Endothelial cell of umbilical vein (primary cell): ENCODE measurements around the gene RNF32. TPM values are rescaled to one million over a fixed set of nuclear protein-coding genes. Genes with fewer than 3 reads are reported as not detected.

Source experiments
- BruUV-seq: library from RNA; stranded (reverse); fragments of 400-500 nt; replicated peaks from 2 replicates; lab custom pipeline; 2021; lab: Mats Ljungman, UMichigan
- CTCF ChIA-PET: fragments of 300-600, 350-600 bp; sonication (Branson Sonifier 250); formaldehyde crosslinking; loops from one replicate; lab custom pipeline; 2021; ENCODE audit warnings: antibody characterized with exemption, inconsistent platforms; lab: Charles Lee
- POLR2A ChIA-PET: fragments of 300-600, 350-600 bp; sonication (Branson Sonifier 250); formaldehyde crosslinking; loops from one replicate; lab custom pipeline; 2021; ENCODE audit warnings: antibody characterized with exemption, inconsistent platforms; lab: Charles Lee
- DNase-seq: peaks from one replicate; pipeline ENCODE4 v3.0.0-alpha.2; 2011; ENCODE audit warnings: low read depth, low spot score
- FAIRE-seq: peaks from 2 replicates; lab custom pipeline; 2011; peaks lifted over from hg19 to GRCh38; lab: Jason Lieb, UNC
- H2AFZ ChIP-seq: 2 replicates; pipeline ENCODE4 v1.6.0; 2012; ENCODE audit warnings: low read depth, low read length, control low read depth, inconsistent platforms
- H3K27ac ChIP-seq: 2 replicates; pipeline ENCODE4 v1.5.1; 2011; ENCODE audit warnings: low read depth, mild to moderate bottlenecking, control low read depth, low read length, moderate library complexity; ENCODE audit not compliant: insufficient read depth
- H3K27me3 ChIP-seq, 2 experiments: 2 replicates each; pipeline versions ENCODE4 v1.6.0 to v1.6.1; 2011; ENCODE audit warnings: low read length in 2 of 2, mixed read lengths in 1 of 2; ENCODE audit not compliant: control insufficient read depth in 2 of 2, insufficient read depth in 2 of 2
- H3K36me3 ChIP-seq, 2 experiments: 2 replicates in 1 of 2; 3 replicates in 1 of 2; pipeline ENCODE4 v1.5.1; 2011; ENCODE audit warnings: low read length in 2 of 2, mild to moderate bottlenecking in 1 of 2, moderate library complexity in 1 of 2; ENCODE audit not compliant: control insufficient read depth in 2 of 2, insufficient read depth in 2 of 2; ENCODE audit errors: extremely low read depth in 1 of 2
- H3K4me1 ChIP-seq: 3 replicates; pipeline ENCODE4 v1.5.1; 2011; ENCODE audit warnings: mild to moderate bottlenecking, low read length; ENCODE audit not compliant: control insufficient read depth, insufficient read depth; ENCODE audit errors: extremely low read depth
- H3K4me2 ChIP-seq: 2 replicates; pipeline ENCODE4 v1.6.1; 2011; ENCODE audit warnings: low read length, control low read depth, mixed read lengths; ENCODE audit not compliant: insufficient read depth
- H3K4me3 ChIP-seq, 3 experiments: fragments of 200-600 bp in 1 of 3; sonication (generic), shearing (Covaris generic) in 1 of 3; replicated peaks in 1 of 3; 2 replicates each; pipeline ENCODE4 v1.5.1; 2011 to 2016; ENCODE audit warnings: control low read depth in 3 of 3, low read length in 3 of 3, mild to moderate bottlenecking in 2 of 3, inconsistent platforms in 1 of 3, low read depth in 1 of 3, moderate library complexity in 1 of 3; ENCODE audit not compliant: insufficient read depth in 1 of 3
- H3K79me2 ChIP-seq: 2 replicates; pipeline ENCODE4 v1.6.0; 2012; ENCODE audit warnings: low read length, inconsistent platforms; ENCODE audit not compliant: control insufficient read depth, insufficient read depth
- H3K9ac ChIP-seq: replicated peaks from 2 replicates; pipeline ENCODE3; 2011; ENCODE audit warnings: low read length, control low read depth; ENCODE audit not compliant: insufficient read depth; ENCODE audit errors: extremely low read depth
- H3K9me1 ChIP-seq: replicated peaks from 3 replicates; pipeline ENCODE4 v1.6.0; 2011; ENCODE audit warnings: mild to moderate bottlenecking, low read length; ENCODE audit not compliant: control insufficient read depth, insufficient read depth; ENCODE audit errors: extremely low read depth
- H3K9me3 ChIP-seq: replicated peaks from 2 replicates; pipeline ENCODE4 v1.5.1; 2012; ENCODE audit warnings: low read length, inconsistent platforms; ENCODE audit not compliant: control insufficient read depth, insufficient read depth
- H4K20me1 ChIP-seq: replicated peaks from 2 replicates; pipeline ENCODE3; 2011; ENCODE audit warnings: mild to moderate bottlenecking, low read length; ENCODE audit not compliant: control insufficient read depth, insufficient read depth; ENCODE audit errors: extremely low read depth
- CTCF ChIP-seq, 2 donors: IDR thresholded peaks; 1 replicate in 1 of 2; 2 replicates in 1 of 2; pipeline ENCODE4 v1.5.1; 2011; ENCODE audit warnings: low read length in 2 of 2, mild to moderate bottlenecking in 2 of 2, moderate library complexity in 2 of 2, control low read depth in 1 of 2, inconsistent platforms in 1 of 2, low read depth in 1 of 2; ENCODE audit not compliant: insufficient read depth in 1 of 2; ENCODE audit errors: extremely low read depth in 1 of 2
- EZH2 ChIP-seq: IDR thresholded peaks from 2 replicates; pipeline ENCODE4 v1.6.1; 2012; ENCODE audit warnings: borderline replicate concordance, low read depth, mild to moderate bottlenecking, moderate library complexity, low read length, inconsistent platforms; ENCODE audit not compliant: severe bottlenecking
- FOS ChIP-seq: IDR thresholded peaks from 2 replicates; pipeline ENCODE4 v1.6.1; 2011; ENCODE audit warnings: mild to moderate bottlenecking, low read length, moderate library complexity, borderline replicate concordance; ENCODE audit not compliant: insufficient read depth
- GATA2 ChIP-seq: IDR thresholded peaks from 2 replicates; pipeline ENCODE4 v1.7.0; 2011; ENCODE audit warnings: low read depth, mild to moderate bottlenecking, moderate library complexity, mixed read lengths, low read length; ENCODE audit not compliant: insufficient read length, insufficient read depth
- JUN ChIP-seq: IDR thresholded peaks from 2 replicates; pipeline ENCODE4 v1.6.1; 2011; ENCODE audit warnings: borderline replicate concordance, low read depth; ENCODE audit not compliant: insufficient read length, insufficient read depth
- MAX ChIP-seq: IDR thresholded peaks from 2 replicates; pipeline ENCODE4 v1.6.1; 2011; ENCODE audit not compliant: insufficient read depth, insufficient read length
- MYC ChIP-seq: IDR thresholded peaks from one replicate; pipeline ENCODE4 v1.6.1; 2011; ENCODE audit warnings: mild to moderate bottlenecking, low read depth, low read length
- POLR2A ChIP-seq: IDR thresholded peaks from 2 replicates; pipeline ENCODE4 v1.6.1; 2012; ENCODE audit warnings: low read depth, mild to moderate bottlenecking, control low read depth, low read length
- POLR2AphosphoS5 ChIP-seq: IDR thresholded peaks from 2 replicates; pipeline ENCODE4 v1.6.1; 2012; ENCODE audit warnings: low read depth, mild to moderate bottlenecking, control low read depth, low read length, moderate library complexity; ENCODE audit not compliant: insufficient read depth
- dilution Hi-C: fragments of 300-500 bp; cut with MboI; formaldehyde crosslinking; loops from one replicate; pipeline ENCODE4 v1.15.0; 2019; ENCODE audit warnings: low sequenced_read_pairs; ENCODE audit not compliant: extremely low pct_ligation_motif_present
- intact Hi-C: fragments of 100-400 bp; cut with micrococcal nuclease; formaldehyde crosslinking; loops from one replicate; pipeline ENCODE4 v1.10.0; 2022
- polyA plus RNA-seq, 4 experiments: library from polyadenylated mRNA; depleted of rRNA in 3 of 4; stranded (reverse) in 3 of 4; unstranded in 1 of 4; fragments of >200 nt; gene quantifications; 2 replicates each; pipeline versions ENCODE4 v1.2.1 to v1.2.3, GENCODE V29; 2011 to 2012; ENCODE audit warnings: missing spikeins in 1 of 4
- total RNA-seq: library from RNA; stranded (reverse); gene quantifications from 2 replicates; pipeline ENCODE4 v1.2.3, GENCODE V29; 2021

RNF32 gene
- total and polyA plus RNA-seq, 2 donors (not counting 3 experiments of a cell fraction or from before 2014, with no cell fraction given): 0.14 TPM; not detected in 1

GRCh38 chr7:156612930-156613329 lies 27.6 kb upstream of the RNF32 start:
- Histone ChIP-seq H3K9me1 (no peaks in the 10 kb centered on the region), H4K20me1 (no peaks in the 10 kb centered on the region), H3K36me3 (no peaks in the 10 kb centered on the region), H2AFZ (no peak overlapping the region), H3K9me3 (no peaks in the 10 kb centered on the region), H3K79me2 (no peaks in the 10 kb centered on the region), H3K4me2 (no peak overlapping the region), H3K4me1 (peaks cover 10% of the 10 kb centered on the region), H3K27me3 (peaks cover 8 to 14% of the 10 kb centered on the region in 2 experiments), H3K4me3 (no peak overlapping the region), H3K9ac (no peak overlapping the region), H3K27ac (no peak overlapping the region)
- no peak for TF ChIP-seq CTCF (IDR thresholded peaks at IDR 0.05; ENCODE audit: extremely low read depth in 1 of 2, insufficient read depth in 1 of 2, low read depth in 1 of 2, low read length in 2 of 2)
- TF ChIP-seq GATA2: no peak
- TF ChIP-seq EZH2: no peak
- no peak for TF ChIP-seq JUN
- TF ChIP-seq MYC: no peak
- no peak for TF ChIP-seq POLR2AphosphoS5
- TF ChIP-seq FOS: no peak
- TF ChIP-seq MAX: no peak
- no peak for TF ChIP-seq POLR2A
- ChIA-PET POLR2A (no interaction called here), CTCF (no interaction called here)
- no TSS peak for BruUV-seq
- intact Hi-C loops (no loop called here), dilution Hi-C loops (no loop called here)
- DNase-seq (no peak), FAIRE-seq (no peak)
